HT1080 (cell line): ENCODE measurements around the gene ATCAY. TPM values are rescaled to one million over a fixed set of nuclear protein-coding genes. Genes with fewer than 3 reads are reported as not detected.
"Not testable (repeated sequence)": the region's sequence is repeated elsewhere in the genome, so short reads cannot be mapped to it uniquely, and the experiment has no call there.

Source experiments
- DNase-seq: peaks from one replicate; pipeline ENCODE4 v3.0.0-alpha.2; 2015; ENCODE audit warnings: low read depth
- total RNA-seq: library from RNA; depleted of rRNA; stranded (reverse); fragments of >200 nt; shearing (Covaris generic); gene quantifications from 2 replicates; pipeline ENCODE4 v1.2.3, GENCODE V29; 2014

Gene ATCAY
- total RNA-seq, 1 experiment from 2014 or later = not detected

- no peak for DNase-seq
These were observed 65.4 kb downstream of the ATCAY start for GRCh38 chr19:3945838-3946237.

- DNase-seq = not testable (repeated sequence)
These were observed 66.9 kb downstream of the ATCAY start for GRCh38 chr19:3947316-3947933.

GRCh38 chr19:3949294-3949693 lies 68.8 kb downstream of the ATCAY start:
- DNase-seq = no peak

- DNase-seq = no peak
These were observed 69.7 kb downstream of the ATCAY start for GRCh38 chr19:3949997-3950859.

- DNase-seq = no peak
These were observed 70.7 kb downstream of the ATCAY start for GRCh38 chr19:3950871-3951861.

- not testable (repeated sequence) for DNase-seq
These were observed 72.3 kb downstream of the ATCAY start for GRCh38 chr19:3952755-3953276.

GRCh38 chr19:3954107-3954506 lies 73.6 kb downstream of the ATCAY start:
- no peak for DNase-seq

GRCh38 chr19:3955276-3955675 lies 74.8 kb downstream of the ATCAY start:
- not testable (repeated sequence) for DNase-seq

GRCh38 chr19:3955688-3956087 lies 75.2 kb downstream of the ATCAY start:
- no peak for DNase-seq

GRCh38 chr19:3958836-3959765 lies 78.6 kb downstream of the ATCAY start:
- no peak for DNase-seq

GRCh38 chr19:3959766-3960131 lies 79.3 kb downstream of the ATCAY start:
- DNase-seq = no peak

- no peak for DNase-seq
These were observed 80.5 kb downstream of the ATCAY start for GRCh38 chr19:3961007-3961406.

GRCh38 chr19:3963458-3964255 lies 83.2 kb downstream of the ATCAY start:
- DNase-seq = no peak

- no peak for DNase-seq
These were observed 84.0 kb downstream of the ATCAY start for GRCh38 chr19:3964256-3965194.

- no peak for DNase-seq
These were observed 85.8 kb downstream of the ATCAY start for GRCh38 chr19:3966051-3967017.

GRCh38 chr19:3967983-3968382 lies 87.5 kb downstream of the ATCAY start:
- DNase-seq = not testable (repeated sequence)
